Cardiac muscle cell (in vitro differentiated cells and primary cell): Measurements from ENCODE around the gene TMEM163. TPM values are rescaled to one million over a fixed set of nuclear protein-coding genes. Genes with fewer than 3 reads are reported as not detected.
"Not testable (repeated sequence)": the region's sequence is repeated elsewhere in the genome, so short reads cannot be mapped to it uniquely, and the experiment has no call there.

Experiments
- DNase-seq, 2 donors: peaks; one replicate each; pipeline versions ENCODE4 v3.0.0 to v3.0.0-alpha.2; 2010 to 2017; ENCODE audit warnings: low read depth in 1 of 2, low spot score in 1 of 2
- H3K27ac ChIP-seq: fragments of 200-600 bp; sonication (generic); 2 replicates; pipeline ENCODE4 v1.5.1; 2016
- H3K27me3 ChIP-seq: fragments of 200-600 bp; sonication (generic); 2 replicates; pipeline ENCODE4 v1.6.0; 2016; ENCODE audit warnings: control low read depth
- H3K36me3 ChIP-seq: fragments of 200-600 bp; sonication (generic); 2 replicates; pipeline ENCODE4 v1.5.1; 2016; ENCODE audit warnings: control low read depth
- H3K4me1 ChIP-seq: fragments of 200-600 bp; sonication (generic); 2 replicates; pipeline ENCODE4 v1.8.1; 2017; ENCODE audit warnings: low read depth, mild to moderate bottlenecking, mixed run types
- H3K4me3 ChIP-seq: fragments of 200-600 bp; sonication (generic); 2 replicates; pipeline ENCODE4 v1.5.1; 2016; ENCODE audit warnings: mild to moderate bottlenecking
- H3K9me3 ChIP-seq: fragments of 200-600 bp; sonication (generic); 2 replicates; pipeline ENCODE4 v1.5.1; 2017; ENCODE audit warnings: low read depth, mild to moderate bottlenecking, control low read depth
- CTCF ChIP-seq: IDR thresholded peaks from 2 replicates; pipeline ENCODE4 v1.5.1; 2012; ENCODE audit warnings: low read depth, mild to moderate bottlenecking, low read length
- polyA plus RNA-seq: library from polyadenylated mRNA; unstranded; fragments of >200 nt; fragmentation: Nextera tagmentation; extraction: Ambion mirVana; gene quantifications from 2 replicates; pipeline ENCODE4 v1.2.1, GENCODE V29; 2016
- total RNA-seq: library from RNA; depleted of rRNA; stranded (reverse); fragments of >200 nt; gene quantifications from 2 replicates; pipeline ENCODE4 v1.2.3, GENCODE V29; 2016

Gene TMEM163
- total and polyA plus RNA-seq, 2 experiments from 2014 or later: 45.8 to 58.1 TPM

DNA sequence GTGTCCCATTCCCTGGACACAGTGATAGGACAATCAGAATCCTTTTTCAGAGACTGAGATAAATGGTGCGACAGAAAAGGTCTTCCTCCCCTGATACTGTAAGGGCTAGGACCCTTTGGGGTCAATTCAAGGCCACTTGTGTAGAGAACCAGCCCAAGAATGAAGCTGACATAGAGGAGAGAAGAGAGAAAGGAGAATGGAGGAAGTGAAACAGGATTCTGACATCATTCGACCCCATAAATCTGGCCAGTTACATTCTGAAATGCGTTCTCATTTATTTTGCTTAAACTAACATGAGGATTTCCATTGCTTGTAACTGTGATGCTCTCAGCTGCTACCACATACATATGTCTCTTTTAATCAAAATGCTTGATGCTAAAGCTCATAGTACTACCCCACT lies 148.1 kb downstream of the TMEM163 start:
- H3K4me1 ChIP-seq: peaks cover 9% of the 10 kb centered on the region
- H3K27me3 ChIP-seq: no peaks in the 10 kb centered on the region
- H3K9me3 ChIP-seq: no peaks in the 10 kb centered on the region

DNA sequence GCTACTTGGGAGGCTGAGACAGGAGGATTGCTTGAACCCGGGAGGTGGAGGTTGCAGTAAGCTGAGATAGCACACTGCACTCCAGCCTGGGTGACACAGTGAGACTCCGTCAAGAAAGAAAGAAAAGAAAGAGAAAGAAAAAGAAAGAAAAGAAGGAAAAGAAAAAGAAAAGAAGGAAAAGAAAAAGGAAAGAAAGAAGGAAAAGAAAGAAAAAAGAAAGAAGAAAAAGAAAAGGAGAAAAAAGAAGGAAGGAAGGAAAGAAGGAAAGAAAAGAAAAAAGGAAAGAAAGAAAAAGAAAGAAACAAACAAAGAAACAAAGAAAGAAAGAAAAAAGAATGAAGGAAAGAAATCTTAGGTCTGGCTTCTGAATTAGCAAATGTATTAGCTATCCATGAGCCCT lies 150.4 kb downstream of the TMEM163 start:
- H3K9me3 ChIP-seq: no peaks in the 10 kb centered on the region
- no peak overlapping the region for H3K27ac ChIP-seq
- H3K36me3 ChIP-seq: no peaks in the 10 kb centered on the region
- no peak for DNase-seq
- H3K4me1 ChIP-seq: peaks cover 7% of the 10 kb centered on the region
- no peaks in the 10 kb centered on the region for H3K27me3 ChIP-seq
- no peak for TF ChIP-seq CTCF
- H3K4me3 ChIP-seq: no peak overlapping the region

More for the DNA sequence above, 148.1 kb downstream of the TMEM163 start:
- no peak for TF ChIP-seq CTCF
- no peaks in the 10 kb centered on the region for H3K36me3 ChIP-seq
- no peak overlapping the region for H3K27ac ChIP-seq
- DNase-seq: no peak
- H3K4me3 ChIP-seq: no peak overlapping the region

- Histone ChIP-seq H3K4me3 (no peak overlapping the region), H3K27ac (no peak overlapping the region), H3K36me3 (no peaks in the 10 kb centered on the region), H3K27me3 (no peaks in the 10 kb centered on the region), H3K4me1 (peaks cover 6% of the 10 kb centered on the region), H3K9me3 (no peaks in the 10 kb centered on the region)
- TF ChIP-seq CTCF: no peak
- DNase-seq: no peak
These were observed 151.1 kb downstream of the TMEM163 start for GRCh38 chr2:134567666-134568065.

GRCh38 chr2:134564955-134565354 lies 153.8 kb downstream of the TMEM163 start:
- not testable (repeated sequence) for H3K4me1 ChIP-seq

DNA sequence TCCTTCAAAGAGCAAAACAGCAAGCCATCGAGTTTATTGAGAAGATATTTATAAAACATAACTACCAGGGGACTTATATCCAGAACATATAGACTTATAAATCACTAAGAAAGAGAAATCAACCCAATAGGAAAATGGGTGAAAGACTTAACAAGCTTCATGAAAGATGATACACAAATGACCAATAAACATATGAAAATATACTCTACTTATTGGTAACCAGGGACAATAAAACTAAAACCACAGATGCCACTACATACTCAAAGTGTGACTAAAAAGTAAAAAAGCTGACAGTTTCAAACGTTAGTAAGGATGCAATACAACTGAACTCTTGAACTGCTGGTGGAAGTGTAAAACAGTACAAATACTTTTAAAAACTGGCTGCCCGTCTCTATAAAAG lies 154.3 kb downstream of the TMEM163 start:
- no peaks in the 10 kb centered on the region for H3K36me3 ChIP-seq
- no peak for DNase-seq
- peaks cover 6% of the 10 kb centered on the region for H3K4me1 ChIP-seq
- H3K27me3 ChIP-seq: no peaks in the 10 kb centered on the region
- no peak overlapping the region for H3K27ac ChIP-seq
- TF ChIP-seq CTCF: no peak
- no peaks in the 10 kb centered on the region for H3K9me3 ChIP-seq
- H3K4me3 ChIP-seq: no peak overlapping the region

More at GRCh38 chr2:134564955-134565354, 153.8 kb downstream of the TMEM163 start:
- DNase-seq, H3K9me3 ChIP-seq, H3K27ac ChIP-seq, H3K4me3 ChIP-seq, H3K36me3 ChIP-seq, H3K27me3 ChIP-seq: not testable (repeated sequence)

DNA sequence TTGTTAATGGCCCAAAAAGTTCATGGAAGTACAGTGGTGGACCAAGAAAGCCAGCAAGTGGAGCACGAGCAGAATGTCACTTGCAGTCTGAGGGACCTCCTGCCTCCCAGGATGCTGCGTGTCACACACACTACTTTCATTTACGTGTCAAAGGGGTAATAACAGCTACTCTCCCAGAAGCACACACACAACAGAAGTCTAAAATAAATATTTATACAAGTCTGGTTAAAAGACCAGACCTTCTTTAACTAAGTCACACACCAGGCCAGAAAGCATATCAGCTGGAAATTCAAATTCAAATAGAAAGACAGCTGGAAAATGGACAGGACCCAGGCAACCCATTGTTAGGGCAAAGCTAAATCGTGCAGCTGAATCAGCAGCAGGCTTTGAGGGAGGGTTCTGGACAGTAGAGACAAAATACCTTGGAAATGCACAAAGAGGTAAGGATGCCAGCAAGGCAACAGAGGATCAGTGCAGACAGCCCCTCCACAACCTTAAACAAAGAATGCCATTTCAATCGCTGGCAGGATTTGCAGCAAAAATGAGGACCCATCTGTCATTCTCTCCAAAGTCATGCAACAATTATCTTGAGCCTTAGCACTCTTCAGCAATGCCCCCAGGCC lies 160.5 kb downstream of the TMEM163 start:
- no peaks in the 10 kb centered on the region for H3K36me3 ChIP-seq
- no peak for TF ChIP-seq CTCF
- H3K4me3 ChIP-seq: no peak overlapping the region
- H3K4me1 ChIP-seq: no peaks in the 10 kb centered on the region
- no peaks in the 10 kb centered on the region for H3K9me3 ChIP-seq
- H3K27ac ChIP-seq: no peak overlapping the region
- no peak for DNase-seq
- no peaks in the 10 kb centered on the region for H3K27me3 ChIP-seq
